MM.1S (cell line): ENCODE data around the gene SCNN1B.
"Not testable (repeated sequence)": the region's sequence is repeated elsewhere in the genome, so short reads cannot be mapped to it uniquely, and the experiment has no call there.

Experiments used
- EZH2 ChIP-seq: fragments of 300-600 bp; sonication (generic); optimal IDR thresholded peaks from 2 replicates; pipeline ENCODE3; 2017; ENCODE audit warnings: low read depth, mild to moderate bottlenecking, antibody characterized with exemption, low read length, mixed read lengths
- TF ChIP-seq, protein P1 (sequence below): fragments of 300-600 bp; sonication (generic); IDR thresholded peaks from 2 replicates; pipeline ENCODE4 v1.5.1; 2016; ENCODE audit warnings: antibody characterized with exemption, low read length, mixed read lengths

DNA sequence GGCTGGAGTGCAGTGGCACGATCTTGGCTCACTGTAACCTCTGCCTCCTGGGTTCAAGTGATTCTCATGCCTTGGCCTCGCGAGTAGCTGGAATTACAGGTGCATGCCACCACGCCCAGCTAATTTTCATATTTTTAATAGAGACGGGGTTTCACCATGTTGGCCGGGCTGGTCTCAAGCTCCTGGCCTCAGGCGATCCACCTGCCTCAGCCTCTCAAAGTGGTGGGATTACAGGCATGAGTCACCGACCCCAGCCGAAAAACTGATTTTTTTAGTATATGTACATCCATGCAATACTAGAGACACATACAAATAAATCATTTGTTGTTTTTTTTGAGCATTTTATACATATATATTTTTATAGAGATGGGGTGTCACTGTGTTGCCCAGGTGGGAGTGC, 79.6 kb downstream of the SCNN1B start:
- TF ChIP-seq, protein P1, sequence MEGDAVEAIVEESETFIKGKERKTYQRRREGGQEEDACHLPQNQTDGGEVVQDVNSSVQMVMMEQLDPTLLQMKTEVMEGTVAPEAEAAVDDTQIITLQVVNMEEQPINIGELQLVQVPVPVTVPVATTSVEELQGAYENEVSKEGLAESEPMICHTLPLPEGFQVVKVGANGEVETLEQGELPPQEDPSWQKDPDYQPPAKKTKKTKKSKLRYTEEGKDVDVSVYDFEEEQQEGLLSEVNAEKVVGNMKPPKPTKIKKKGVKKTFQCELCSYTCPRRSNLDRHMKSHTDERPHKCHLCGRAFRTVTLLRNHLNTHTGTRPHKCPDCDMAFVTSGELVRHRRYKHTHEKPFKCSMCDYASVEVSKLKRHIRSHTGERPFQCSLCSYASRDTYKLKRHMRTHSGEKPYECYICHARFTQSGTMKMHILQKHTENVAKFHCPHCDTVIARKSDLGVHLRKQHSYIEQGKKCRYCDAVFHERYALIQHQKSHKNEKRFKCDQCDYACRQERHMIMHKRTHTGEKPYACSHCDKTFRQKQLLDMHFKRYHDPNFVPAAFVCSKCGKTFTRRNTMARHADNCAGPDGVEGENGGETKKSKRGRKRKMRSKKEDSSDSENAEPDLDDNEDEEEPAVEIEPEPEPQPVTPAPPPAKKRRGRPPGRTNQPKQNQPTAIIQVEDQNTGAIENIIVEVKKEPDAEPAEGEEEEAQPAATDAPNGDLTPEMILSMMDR: not testable (repeated sequence)
- not testable (repeated sequence) for TF ChIP-seq EZH2
